NCI-H748 treated with DMSO at 0.1 percent for 48 hours (cell line): ENCODE measurements around the gene TLDC2.
"Not testable (repeated sequence)": the region's sequence is repeated elsewhere in the genome, so short reads cannot be mapped to it uniquely, and the experiment has no call there.

Experiments used
- DNase-seq: peaks from one replicate; lab custom pipeline; 2025; lab: John Stamatoyannopoulos, UW

The TLDC2 gene

GRCh38 chr20:36871640-36872570 lies 4.0 kb upstream of the TLDC2 start:
- DNase-seq = no peak

GRCh38 chr20:36872852-36873251 lies 3.1 kb upstream of the TLDC2 start:
- no peak for DNase-seq

GRCh38 chr20:36873498-36874189 lies 2.3 kb upstream of the TLDC2 start:
- DNase-seq = no peak

GRCh38 chr20:36875093-36875492 lies 845 bp upstream of the TLDC2 start:
- not testable (repeated sequence) for DNase-seq

- DNase-seq = no peak
Measured at GRCh38 chr20:36876473-36876833, 515 bp downstream of the TLDC2 start.

- no peak for DNase-seq
Measured at GRCh38 chr20:36878941-36879340, 3.0 kb downstream of the TLDC2 start.

GRCh38 chr20:36880741-36881250 lies 4.9 kb downstream of the TLDC2 start:
- no peak for DNase-seq

- DNase-seq = no peak
Measured at GRCh38 chr20:36881331-36881730, 5.4 kb downstream of the TLDC2 start.

- DNase-seq = no peak
Measured at GRCh38 chr20:36881888-36882287, 6.0 kb downstream of the TLDC2 start.

GRCh38 chr20:36883977-36884535 lies 8.1 kb downstream of the TLDC2 start:
- DNase-seq = no peak

- no peak for DNase-seq
Measured at GRCh38 chr20:36885356-36885755, 9.4 kb downstream of the TLDC2 start.

- DNase-seq = peak; percentile 66
Measured at GRCh38 chr20:36886859-36887751, 11.2 kb downstream of the TLDC2 start.

- no peak for DNase-seq
Measured at GRCh38 chr20:36887752-36888090, 11.8 kb downstream of the TLDC2 start.

- DNase-seq = no peak
Measured at GRCh38 chr20:36888880-36889516, 13.1 kb downstream of the TLDC2 start.

- no peak for DNase-seq
Measured at GRCh38 chr20:36890586-36890985, 14.6 kb downstream of the TLDC2 start.

GRCh38 chr20:36891211-36891610 lies 15.3 kb downstream of the TLDC2 start:
- DNase-seq = no peak

GRCh38 chr20:36893801-36894200 lies 17.9 kb downstream of the TLDC2 start:
- DNase-seq = no peak

- DNase-seq = no peak
Measured at GRCh38 chr20:36895036-36895435, 19.1 kb downstream of the TLDC2 start.

- no peak for DNase-seq
Measured at GRCh38 chr20:36904690-36905089, 28.8 kb downstream of the TLDC2 start.

- DNase-seq = not testable (repeated sequence)
Measured at GRCh38 chr20:36905566-36905965, 29.6 kb downstream of the TLDC2 start.

- DNase-seq = not testable (repeated sequence)
Measured at GRCh38 chr20:36906086-36906485, 30.1 kb downstream of the TLDC2 start.
